RCC 7860 (cell line): ENCODE results near the gene PGF.

Experiments
- DNase-seq: peaks from one replicate; pipeline ENCODE4 v3.0.0-alpha.2; 2015; ENCODE audit warnings: low spot score
- FAIRE-seq: peaks from 2 replicates; lab custom pipeline; 2012; peaks lifted over from hg19 to GRCh38; lab: Jason Lieb, UNC

Gene PGF

DNA sequence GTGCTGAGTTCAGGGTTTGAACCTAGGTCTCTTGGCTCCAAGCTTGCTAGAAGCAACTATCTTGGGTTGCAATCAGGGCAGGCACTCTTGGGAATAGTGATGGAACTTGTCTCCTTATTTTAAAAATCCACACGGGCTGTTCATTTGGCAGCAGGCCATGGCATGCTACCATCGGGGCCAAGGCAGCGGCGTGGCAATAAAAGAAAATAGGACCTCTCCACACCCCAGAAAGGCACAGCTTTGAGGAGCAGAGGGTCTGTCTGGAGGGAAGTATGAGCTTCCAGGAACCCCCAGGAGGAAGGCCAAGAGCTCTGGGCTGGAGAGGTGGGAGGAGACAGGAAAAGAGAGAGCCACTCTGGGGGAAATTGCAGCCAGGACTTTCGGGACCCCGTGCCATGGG, 47.7 kb downstream of the PGF start:
- no peak for FAIRE-seq
- no peak for DNase-seq

DNA sequence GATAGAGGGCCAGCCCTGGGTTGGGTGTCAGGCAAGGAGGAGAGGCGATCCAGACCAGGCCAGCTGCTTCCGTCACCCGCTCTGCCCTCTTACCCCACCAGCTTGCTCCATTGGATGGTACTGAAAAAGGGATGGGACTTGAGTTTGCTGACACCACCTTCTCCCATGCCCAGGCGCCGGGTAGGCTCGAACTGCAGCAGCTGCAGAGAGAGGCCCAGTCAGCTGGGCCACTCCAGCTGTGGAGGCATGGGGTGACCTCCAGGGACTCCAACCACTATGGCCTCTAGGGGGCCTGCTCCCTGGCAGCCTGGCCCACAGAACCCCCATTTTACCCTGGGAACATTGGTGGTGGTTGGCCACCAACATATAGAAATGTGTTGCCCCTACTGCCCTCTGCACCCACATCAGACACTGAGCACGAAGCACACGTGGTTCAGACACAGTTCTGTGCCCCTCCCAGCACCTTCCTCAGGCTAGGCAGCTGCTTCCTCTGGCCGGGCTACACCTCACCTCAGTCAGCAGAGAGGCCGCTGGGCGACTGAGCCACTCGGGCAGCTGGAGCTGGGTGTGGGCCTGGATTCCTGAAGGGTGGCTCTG, 48.4 kb downstream of the PGF start:
- no peak for DNase-seq
- no peak for FAIRE-seq

GRCh38 chr14:74905595-74906142, 49.7 kb downstream of the PGF start:
- DNase-seq (no peak), FAIRE-seq (no peak)

DNA sequence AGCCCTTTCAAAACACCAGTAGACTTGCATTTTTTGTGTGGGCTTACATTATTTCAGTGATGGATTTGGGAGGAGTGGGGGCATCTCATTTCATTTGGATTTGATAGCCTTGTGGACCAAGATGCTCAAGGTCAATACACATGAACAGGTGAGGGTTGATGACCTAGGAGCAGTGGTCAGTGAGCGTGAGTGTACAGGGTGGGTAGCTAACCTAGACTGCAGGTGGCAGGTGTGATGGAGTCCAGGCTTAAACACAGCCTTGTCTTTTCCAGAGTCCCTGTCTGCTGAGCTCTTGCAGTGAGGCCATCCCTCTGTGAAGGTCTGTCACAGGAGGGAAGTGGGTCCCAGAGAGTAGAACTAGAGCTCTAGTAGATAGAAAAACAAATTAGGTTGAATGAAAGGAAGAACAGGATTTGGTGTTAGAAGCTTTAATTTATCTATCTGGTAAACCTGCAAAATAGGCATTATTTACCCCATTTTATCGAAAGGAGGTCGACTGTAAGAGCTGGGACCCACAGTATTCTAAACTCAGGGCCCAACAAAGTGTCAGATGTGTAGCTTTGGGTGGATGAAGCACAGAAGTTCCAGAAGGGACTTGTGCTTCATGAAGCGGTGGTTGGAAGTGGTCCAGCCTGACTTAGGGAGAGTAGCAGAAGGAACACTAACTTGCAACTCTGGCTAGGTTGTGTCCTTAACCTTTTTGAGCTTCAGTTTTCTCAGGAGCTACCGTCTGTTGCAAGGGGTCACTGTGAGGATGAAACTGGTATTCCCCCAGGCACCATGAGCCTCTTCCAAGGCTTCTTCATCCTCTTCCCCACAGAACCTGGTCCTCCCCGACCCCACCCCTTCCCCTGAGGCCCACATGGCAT, 50.5 kb downstream of the PGF start:
- FAIRE-seq (no peak), DNase-seq (no peak)

DNA sequence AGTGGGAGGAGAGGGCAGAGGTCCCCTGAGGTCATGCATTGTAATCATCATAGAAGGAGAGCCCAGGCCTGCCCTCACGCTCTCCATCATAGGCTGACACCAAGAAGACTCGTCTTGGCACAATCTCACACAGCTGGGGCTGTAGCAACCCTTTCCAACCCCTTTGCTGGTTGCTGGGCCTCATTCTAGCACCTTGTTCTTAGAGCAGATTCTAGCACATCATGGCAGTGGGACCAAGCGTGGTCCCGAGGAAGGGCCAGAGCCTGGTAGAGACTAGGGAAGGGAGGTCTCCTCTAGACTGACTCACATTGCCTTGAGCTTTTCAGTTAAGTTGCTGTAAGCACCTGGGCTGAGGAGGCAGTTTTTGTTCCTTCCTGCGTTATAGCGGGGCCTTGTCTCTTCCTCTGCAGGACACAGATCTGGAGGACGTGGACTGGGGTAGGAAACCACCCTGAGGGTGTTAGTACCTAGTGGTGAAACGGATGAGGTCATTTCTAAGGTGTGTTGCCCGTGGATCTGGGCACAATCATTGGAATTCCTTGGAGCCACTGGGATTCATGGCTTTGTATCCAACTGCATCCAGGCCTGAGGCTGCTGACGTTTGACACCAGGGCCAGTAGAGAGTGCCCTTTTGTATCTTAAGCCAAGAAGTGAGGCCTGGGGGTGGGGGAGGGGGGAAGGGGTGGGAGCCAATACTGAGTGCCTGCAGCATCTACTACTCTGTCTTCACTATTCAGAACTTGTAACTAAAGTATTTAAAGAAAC, 52.3 kb downstream of the PGF start:
- FAIRE-seq, result no peak

GRCh38 chr14:74898694-74899093, 56.7 kb downstream of the PGF start:
- DNase-seq (no peak), FAIRE-seq (no peak)

More for the DNA sequence above, 52.3 kb downstream of the PGF start:
- DNase-seq, result no peak

DNA sequence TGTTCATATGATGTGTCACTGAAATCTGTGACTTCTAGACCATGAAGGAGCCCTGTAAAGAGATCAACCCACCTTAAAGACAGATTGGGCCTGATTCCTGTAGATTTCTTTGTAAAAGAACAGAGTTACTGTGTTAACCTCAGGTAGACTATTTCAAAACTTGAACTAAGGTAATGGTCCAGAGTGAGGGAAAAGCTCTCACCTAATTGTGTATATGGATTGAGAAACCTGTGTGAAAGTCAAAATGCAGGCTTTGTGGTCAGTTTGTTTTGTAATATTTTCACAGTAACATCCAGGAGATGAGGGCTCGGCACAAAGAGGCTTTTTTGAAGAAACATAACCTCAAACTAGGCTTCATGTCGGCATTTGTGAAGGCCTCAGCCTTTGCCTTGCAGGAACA, 57.3 kb downstream of the PGF start:
- FAIRE-seq, result no peak
- DNase-seq, result no peak

DNA sequence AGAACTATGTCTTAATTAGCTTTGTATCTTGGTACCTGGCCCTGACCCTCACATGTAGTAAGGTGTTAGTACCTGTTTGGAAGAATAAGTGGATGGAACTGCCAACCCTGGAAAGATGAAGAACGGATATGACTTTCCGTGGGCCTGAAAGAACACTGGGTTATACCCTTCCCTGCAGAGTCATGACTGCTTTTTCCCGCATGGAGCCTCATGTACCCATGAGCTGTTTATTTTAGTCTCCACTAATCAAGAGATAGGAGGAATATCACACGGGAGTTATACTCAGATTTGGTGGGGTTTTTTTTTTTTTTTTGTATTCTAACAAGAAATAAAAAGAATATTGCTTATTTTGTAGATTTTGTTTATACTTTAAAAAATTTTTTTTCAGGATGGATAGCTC, 57.8 kb downstream of the PGF start:
- FAIRE-seq (no peak), DNase-seq (no peak)

DNA sequence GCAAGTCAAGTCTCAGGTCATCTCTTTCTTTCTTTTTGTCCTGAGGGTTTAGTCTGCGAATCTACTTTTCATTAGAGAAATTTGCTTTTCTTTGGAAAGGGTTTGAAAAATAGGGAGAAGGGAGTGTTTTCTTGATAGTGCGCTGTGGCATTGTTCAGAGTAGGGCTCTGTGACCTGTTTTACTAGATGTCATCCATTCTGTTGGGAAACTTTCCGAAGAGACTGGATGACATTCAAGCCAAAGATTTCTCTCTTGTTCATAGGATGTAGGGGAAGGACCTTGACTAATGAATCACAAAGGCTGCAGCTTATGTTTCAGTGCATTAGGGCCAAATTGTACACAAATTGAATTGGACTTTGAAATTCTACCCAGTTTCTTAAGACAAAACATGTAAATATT, 59.0 kb downstream of the PGF start:
- DNase-seq (no peak), FAIRE-seq (no peak)

DNA sequence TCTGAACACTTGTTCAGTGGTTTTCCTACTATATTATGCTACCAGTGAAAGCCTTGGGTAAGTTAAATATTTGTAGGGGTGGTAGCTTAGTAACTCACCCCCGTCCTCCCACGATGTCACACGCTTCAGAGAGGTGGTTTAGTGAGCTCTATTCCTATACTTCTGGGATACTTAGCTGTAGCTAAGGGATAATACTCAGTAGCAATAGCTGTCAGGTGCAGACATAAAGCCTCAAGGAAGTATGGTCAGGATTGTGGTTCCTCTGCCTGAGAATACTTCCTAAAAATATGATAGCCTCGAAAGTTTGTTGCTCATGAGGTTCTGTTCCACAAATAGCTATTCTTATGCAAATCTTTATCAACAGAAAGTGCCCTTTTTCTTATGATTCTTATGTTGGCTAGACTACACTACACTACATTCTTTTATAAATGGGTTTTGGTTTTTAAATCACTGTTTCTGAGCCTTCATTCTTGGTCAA, 61.7 kb downstream of the PGF start:
- DNase-seq, result no peak
- FAIRE-seq, result no peak

DNA sequence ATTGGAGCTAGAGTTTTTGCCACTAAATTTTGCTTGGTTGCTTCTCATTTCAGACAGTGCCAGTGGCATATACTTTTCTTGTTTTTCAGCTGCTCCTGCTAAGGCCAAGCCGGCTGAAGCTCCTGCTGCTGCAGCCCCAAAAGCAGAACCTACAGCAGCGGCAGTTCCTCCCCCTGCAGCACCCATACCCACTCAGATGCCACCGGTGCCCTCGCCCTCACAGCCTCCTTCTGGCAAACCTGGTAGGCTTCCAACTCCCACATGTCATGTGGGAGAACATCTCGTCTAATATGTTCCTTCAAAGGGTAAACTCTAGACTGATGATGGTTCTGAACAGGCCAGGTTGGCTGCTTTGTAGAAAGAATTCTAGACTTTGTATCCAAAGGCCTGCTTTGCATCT, 62.7 kb downstream of the PGF start:
- FAIRE-seq (no peak), DNase-seq (no peak)

DNA sequence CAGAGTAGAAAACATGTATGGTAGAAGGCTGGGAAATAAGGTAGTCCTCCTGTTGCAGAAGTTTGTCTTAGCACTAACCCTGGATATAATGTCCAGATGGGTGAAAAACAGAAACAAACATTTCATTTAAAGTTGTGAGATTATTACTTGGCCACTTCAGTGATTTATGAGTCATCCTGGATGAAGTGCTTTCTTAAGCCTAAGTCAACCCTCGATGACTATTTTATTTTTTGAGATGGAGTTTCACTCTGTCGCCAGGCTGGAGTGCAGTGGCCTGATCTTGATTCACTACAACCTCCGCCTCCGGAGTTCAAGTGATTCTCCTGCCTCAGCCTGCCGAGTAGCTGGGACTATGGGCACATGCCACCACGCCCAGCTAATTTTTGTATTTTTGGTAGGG, 63.5 kb downstream of the PGF start:
- FAIRE-seq (no peak), DNase-seq (no peak)
